ENCODE measurements around the gene PADI2. TPM values are rescaled to one million over a fixed set of nuclear protein-coding genes. Genes with fewer than 3 reads are reported as not detected.

Gene PADI2
- total RNA-seq, 4 donors from 2014 or later: 156 to 176 (median 171) TPM

DNA sequence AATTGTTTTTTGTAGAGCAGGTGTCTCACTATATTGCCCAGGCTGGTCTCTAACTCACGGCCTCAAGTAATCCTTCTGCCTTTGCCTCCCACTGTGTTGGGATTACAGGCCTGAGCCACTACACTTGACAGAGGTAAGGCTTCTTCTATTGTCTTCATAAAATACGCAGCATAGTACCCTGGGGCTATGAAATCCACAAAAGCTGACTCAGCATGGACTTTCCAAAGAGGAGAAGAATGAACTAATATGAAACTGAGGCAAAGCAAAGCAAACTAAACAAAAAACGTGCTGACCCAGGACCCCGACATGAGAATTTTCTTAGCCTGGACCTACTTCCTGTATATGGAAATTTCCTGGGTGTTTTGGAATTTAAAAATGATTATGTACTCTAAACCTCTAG is 89.0 kb downstream of the PADI2 start:
- intact Hi-C loops (cut with DNase I; ENCODE audit: low total_unique reads): no loop called here

DNA sequence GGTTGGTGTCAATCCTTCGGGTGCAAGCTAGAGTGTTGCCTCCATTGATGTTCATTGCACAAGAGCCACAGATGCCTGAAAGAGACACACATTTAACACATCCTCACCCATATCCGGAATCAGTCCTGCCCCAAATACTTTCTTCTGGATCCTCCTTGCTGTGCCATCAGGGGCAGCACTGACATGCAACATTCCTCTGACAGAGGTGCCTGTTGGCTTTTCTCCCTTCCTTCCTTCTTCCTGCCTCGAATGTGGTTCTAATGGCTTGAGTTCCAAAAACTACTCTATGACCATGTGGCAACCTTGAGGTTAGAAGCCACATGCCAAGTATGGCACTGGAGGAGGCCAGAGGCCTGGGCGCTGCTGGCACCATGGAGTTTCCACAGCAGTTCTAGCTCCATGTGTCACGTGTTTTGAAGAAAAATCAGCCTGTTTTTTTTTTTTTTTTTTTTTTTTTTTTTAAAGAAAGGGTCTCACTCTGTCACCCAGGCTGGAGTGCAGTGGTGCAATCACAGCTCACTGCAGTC is 90.5 kb downstream of the PADI2 start:
- intact Hi-C loops (cut with DNase I; ENCODE audit: low total_unique reads): loop anchor here (1.0 kb wide), 1 partner anchor 16 kb away; no protein-coding TSS in a partner anchor

More for the DNA sequence above, 89.0 kb downstream of the PADI2 start:
- no peaks in the 10 kb centered on the region for H3K9me3 ChIP-seq
- in situ Hi-C loops (cut with MboI; ENCODE audit: low sequenced_read_pairs in 4 of 4): no loop called here
- H3K4me3 ChIP-seq: no peak overlapping the region
- H3K36me3 ChIP-seq: peaks cover 4 to 67% of the 10 kb centered on the region in 2 donors
- H3K4me1 ChIP-seq: no peaks in the 10 kb centered on the region
- DNase-seq (no peak), ATAC-seq (no peak)
- no peak overlapping the region for H3K27ac ChIP-seq
- no peaks in the 10 kb centered on the region for H3K27me3 ChIP-seq
- no peak for TF ChIP-seq POLR2A (IDR thresholded peaks at IDR 0.05)
- TF ChIP-seq, protein P1, sequence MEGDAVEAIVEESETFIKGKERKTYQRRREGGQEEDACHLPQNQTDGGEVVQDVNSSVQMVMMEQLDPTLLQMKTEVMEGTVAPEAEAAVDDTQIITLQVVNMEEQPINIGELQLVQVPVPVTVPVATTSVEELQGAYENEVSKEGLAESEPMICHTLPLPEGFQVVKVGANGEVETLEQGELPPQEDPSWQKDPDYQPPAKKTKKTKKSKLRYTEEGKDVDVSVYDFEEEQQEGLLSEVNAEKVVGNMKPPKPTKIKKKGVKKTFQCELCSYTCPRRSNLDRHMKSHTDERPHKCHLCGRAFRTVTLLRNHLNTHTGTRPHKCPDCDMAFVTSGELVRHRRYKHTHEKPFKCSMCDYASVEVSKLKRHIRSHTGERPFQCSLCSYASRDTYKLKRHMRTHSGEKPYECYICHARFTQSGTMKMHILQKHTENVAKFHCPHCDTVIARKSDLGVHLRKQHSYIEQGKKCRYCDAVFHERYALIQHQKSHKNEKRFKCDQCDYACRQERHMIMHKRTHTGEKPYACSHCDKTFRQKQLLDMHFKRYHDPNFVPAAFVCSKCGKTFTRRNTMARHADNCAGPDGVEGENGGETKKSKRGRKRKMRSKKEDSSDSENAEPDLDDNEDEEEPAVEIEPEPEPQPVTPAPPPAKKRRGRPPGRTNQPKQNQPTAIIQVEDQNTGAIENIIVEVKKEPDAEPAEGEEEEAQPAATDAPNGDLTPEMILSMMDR (IDR thresholded peaks at IDR 0.05 in 4 of 5, conservative IDR thresholded peaks at IDR 0.05 in 1 of 5): no peak

DNA sequence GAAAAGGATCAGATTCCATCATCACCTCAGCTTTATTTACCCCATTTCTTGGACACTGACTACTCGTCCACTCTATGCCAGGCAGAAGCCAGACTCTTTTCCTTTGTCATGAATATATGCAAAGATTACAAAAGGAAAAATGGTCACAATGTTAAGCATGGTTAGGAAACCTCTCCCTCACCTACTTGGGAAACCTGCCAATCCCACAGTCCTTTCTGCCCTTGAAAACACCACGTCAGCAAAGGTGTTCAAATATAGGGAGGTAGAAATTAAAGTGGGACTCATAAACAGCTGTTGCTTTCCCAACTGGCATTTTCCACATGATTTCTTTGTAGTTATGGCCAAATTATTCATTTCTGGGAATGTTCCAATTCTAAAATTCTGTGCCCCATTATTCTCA is 91.4 kb downstream of the PADI2 start:
- intact Hi-C loops (cut with DNase I; ENCODE audit: low total_unique reads): no loop called here
- no peaks in the 10 kb centered on the region for H3K27me3 ChIP-seq
- H3K27ac ChIP-seq: no peak overlapping the region
- H3K36me3 ChIP-seq: peaks cover 9 to 83% of the 10 kb centered on the region in 2 donors
- no peaks in the 10 kb centered on the region for H3K4me1 ChIP-seq
- H3K4me3 ChIP-seq: no peak overlapping the region
- DNase-seq: no peak
- no peak for TF ChIP-seq POLR2A (IDR thresholded peaks at IDR 0.05)
- TF ChIP-seq, protein P1 (IDR thresholded peaks at IDR 0.05 in 4 of 5, conservative IDR thresholded peaks at IDR 0.05 in 1 of 5): no peak
- peak in 1 of 2 donors; percentile 27 for ATAC-seq
- H3K9me3 ChIP-seq: no peaks in the 10 kb centered on the region
- in situ Hi-C loops (cut with MboI; ENCODE audit: low sequenced_read_pairs in 4 of 4): no loop called here

More for the DNA sequence above, 90.5 kb downstream of the PADI2 start:
- ATAC-seq (peak in 1 of 2 donors; percentile 35), DNase-seq (no peak)
- Histone ChIP-seq H3K27ac (peak overlapping the region in 1 of 4 donors; percentile 29), H3K36me3 (peaks cover 9 to 82% of the 10 kb centered on the region in 2 donors), H3K4me1 (no peaks in the 10 kb centered on the region), H3K4me3 (no peak overlapping the region), H3K27me3 (no peaks in the 10 kb centered on the region), H3K9me3 (no peaks in the 10 kb centered on the region)
- no peak for TF ChIP-seq POLR2A (IDR thresholded peaks at IDR 0.05)
- TF ChIP-seq, protein P1 (IDR thresholded peaks at IDR 0.05 in 4 of 5, conservative IDR thresholded peaks at IDR 0.05 in 1 of 5): no peak
- in situ Hi-C loops (cut with MboI; ENCODE audit: low sequenced_read_pairs in 4 of 4): no loop called here

DNA sequence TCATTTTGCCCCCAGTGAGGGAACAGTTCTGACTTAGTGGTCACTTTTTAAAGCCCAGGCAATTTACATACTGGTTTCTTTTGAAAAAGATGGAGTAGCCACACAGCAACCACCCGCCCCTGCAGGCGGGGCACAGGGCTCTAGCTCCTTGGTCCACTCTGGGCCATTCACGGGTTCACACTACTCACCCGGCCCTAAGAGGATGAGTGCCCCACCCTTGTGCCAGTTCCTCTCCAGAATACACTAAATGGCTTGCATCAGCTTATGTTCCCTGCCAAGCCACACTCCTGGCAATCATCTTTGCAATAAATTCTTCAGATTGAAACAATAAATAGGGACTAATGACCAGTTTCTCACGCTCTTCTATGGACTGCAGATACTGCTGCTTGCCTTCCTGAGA is 91.8 kb downstream of the PADI2 start:
- DNase-seq: no peak
- H3K27ac ChIP-seq: no peak overlapping the region
- no peaks in the 10 kb centered on the region for H3K27me3 ChIP-seq
- peak in 1 of 2 donors; percentile 35 for ATAC-seq
- intact Hi-C loops (cut with DNase I; ENCODE audit: low total_unique reads) (no loop called here), in situ Hi-C loops (cut with MboI; ENCODE audit: low sequenced_read_pairs in 4 of 4) (no loop called here)
- no peaks in the 10 kb centered on the region for H3K9me3 ChIP-seq
- TF ChIP-seq, protein P1 (IDR thresholded peaks at IDR 0.05 in 4 of 5, conservative IDR thresholded peaks at IDR 0.05 in 1 of 5): no peak
- TF ChIP-seq POLR2A (IDR thresholded peaks at IDR 0.05): no peak
- H3K4me3 ChIP-seq: no peak overlapping the region
- no peaks in the 10 kb centered on the region for H3K4me1 ChIP-seq
- peaks cover 9 to 83% of the 10 kb centered on the region in 2 donors for H3K36me3 ChIP-seq

DNA sequence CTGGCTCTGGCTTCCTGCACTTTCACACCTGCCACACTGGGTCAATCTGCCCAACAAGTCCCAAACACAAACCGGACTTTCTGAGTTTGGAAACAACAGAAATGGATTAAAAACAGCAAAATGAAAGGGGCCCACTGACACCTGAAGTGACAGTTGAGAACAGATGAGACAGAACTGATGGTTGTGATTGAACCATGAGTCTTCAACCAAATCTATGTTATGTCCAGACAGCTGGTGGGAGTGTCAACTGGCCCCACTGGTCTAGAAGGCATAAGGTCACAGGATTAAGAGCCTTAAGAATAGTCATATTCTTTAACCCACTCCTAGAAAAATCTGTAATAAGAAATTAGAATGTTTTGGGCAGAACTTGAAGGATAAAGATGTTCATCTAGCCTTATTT is 94.5 kb downstream of the PADI2 start:
- no peak for TF ChIP-seq POLR2A (IDR thresholded peaks at IDR 0.05)
- TF ChIP-seq, protein P1 (IDR thresholded peaks at IDR 0.05 in 4 of 5, conservative IDR thresholded peaks at IDR 0.05 in 1 of 5): no peak
- DNase-seq (no peak), ATAC-seq (no peak)
- in situ Hi-C loops (cut with MboI; ENCODE audit: low sequenced_read_pairs in 4 of 4): no loop called here
- Histone ChIP-seq H3K9me3 (no peaks in the 10 kb centered on the region), H3K27me3 (no peaks in the 10 kb centered on the region), H3K36me3 (peaks cover 9 to 95% of the 10 kb centered on the region in 2 donors), H3K4me3 (no peak overlapping the region), H3K4me1 (no peaks in the 10 kb centered on the region), H3K27ac (no peak overlapping the region)
- intact Hi-C loops (cut with DNase I; ENCODE audit: low total_unique reads): no loop called here

Data from gastrocnemius medialis (tissue), 4 donors.